ENCODE data around the gene ZNF597.
"Not testable (repeated sequence)": the region's sequence is repeated elsewhere in the genome, so short reads cannot be mapped to it uniquely, and the experiment has no call there.

Gene ZNF597

DNA sequence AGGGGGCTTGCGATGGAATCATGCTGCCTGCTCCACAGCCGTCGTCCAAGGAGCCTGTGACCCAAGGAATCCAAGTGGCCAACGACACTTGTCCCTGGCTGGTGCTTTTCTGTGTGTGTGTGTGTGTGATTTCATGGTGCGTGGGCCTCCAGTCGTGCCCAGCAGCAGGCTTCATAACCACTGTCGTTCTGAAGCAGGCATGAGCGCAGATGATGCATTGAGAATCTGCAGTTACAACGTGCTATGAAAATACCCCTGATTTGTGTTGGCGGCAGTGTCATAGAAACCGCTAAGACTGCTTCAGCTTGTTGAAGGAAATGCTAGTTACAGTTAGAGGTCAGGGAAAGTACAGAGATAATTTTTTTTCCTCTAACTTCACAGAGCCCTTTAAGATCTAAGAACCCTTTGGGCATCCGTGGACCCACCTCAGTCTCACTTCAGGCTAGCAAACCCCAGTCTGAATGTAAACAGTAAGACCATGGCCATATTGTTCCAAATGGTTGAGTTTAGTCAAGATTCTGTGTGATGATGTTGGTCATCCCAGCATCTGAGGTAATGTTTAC, 36.4 kb upstream of the ZNF597 start:
- no peak for DNase-seq (ENCODE audit: extremely low read depth, low read depth)
- no peak for TF ChIP-seq CTCF (IDR thresholded peaks at IDR 0.05; ENCODE audit: low read depth, low read length)

GRCh38 chr16:3478242-3478925, 35.1 kb upstream of the ZNF597 start:
- DNase-seq (ENCODE audit: extremely low read depth, low read depth), result no peak
- TF ChIP-seq CTCF (IDR thresholded peaks at IDR 0.05; ENCODE audit: low read depth, low read length), result no peak

DNA sequence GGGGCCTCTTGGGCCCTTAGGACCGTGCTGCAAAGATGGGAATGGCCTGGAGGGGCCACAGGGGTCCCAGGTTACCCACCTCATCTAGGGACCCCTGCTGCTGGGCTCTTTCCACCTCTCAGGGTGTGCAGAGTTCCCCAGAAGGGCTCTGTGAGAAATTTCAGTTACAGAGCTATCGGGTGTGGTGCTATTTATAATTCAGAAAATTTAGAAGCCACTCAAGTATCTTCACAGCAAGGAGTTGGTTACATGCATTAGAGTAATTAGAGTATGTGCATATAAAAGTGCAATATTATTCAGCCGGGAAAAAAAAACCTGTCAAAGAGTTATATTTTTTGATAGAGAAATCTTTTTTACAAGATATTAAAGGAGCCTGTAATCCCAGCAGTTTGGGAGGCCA, 33.1 kb upstream of the ZNF597 start:
- no peak for TF ChIP-seq CTCF (IDR thresholded peaks at IDR 0.05; ENCODE audit: low read depth, low read length)

GRCh38 chr16:3475604-3476375, 32.5 kb upstream of the ZNF597 start:
- no peak for DNase-seq (ENCODE audit: extremely low read depth, low read depth)

More for the DNA sequence above, 33.1 kb upstream of the ZNF597 start:
- DNase-seq (ENCODE audit: extremely low read depth, low read depth), result no peak

DNA sequence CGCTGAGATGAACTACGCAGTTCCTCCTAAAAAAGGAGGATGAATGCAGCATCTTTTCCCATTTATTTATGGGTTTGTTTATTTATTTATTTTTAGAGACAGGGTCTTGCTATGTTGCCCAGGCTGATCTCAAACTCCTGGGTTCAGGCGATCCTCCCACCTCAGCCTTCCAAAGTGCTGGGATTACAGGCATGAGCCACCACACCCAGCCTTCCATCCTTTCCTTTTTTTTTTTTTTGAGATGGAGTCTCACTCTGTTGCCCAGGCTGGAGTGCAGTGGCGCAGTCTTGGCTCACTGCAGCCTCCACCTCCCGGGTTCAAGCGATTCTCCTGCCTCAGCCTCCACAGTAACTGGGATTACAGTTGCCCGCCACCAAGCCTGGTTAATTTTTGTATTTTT, 31.6 kb upstream of the ZNF597 start:
- not testable (repeated sequence) for DNase-seq (ENCODE audit: extremely low read depth, low read depth)

More at GRCh38 chr16:3475604-3476375, 32.5 kb upstream of the ZNF597 start:
- TF ChIP-seq CTCF (IDR thresholded peaks at IDR 0.05; ENCODE audit: low read depth, low read length), result no peak

- no peak for DNase-seq (ENCODE audit: extremely low read depth, low read depth)
- TF ChIP-seq CTCF (IDR thresholded peaks at IDR 0.05; ENCODE audit: low read depth, low read length), result no peak
Observed at GRCh38 chr16:3474136-3474779, 31.0 kb upstream of the ZNF597 start.

GRCh38 chr16:3473596-3473943, 30.3 kb upstream of the ZNF597 start:
- DNase-seq (ENCODE audit: extremely low read depth, low read depth), result not testable (repeated sequence)

Data from AG09319 (cell line).